Mucosa of gallbladder (tissue), 1 donor: ENCODE data around the gene NHSL2. TPM values are rescaled to one million over a fixed set of nuclear protein-coding genes. Genes with fewer than 3 reads are reported as not detected.
A peak's percentile ranks its signal among the peaks of the same experiment; 100 is the strongest.

Source experiments
- DNase-seq: peaks from one replicate; pipeline ENCODE4 v3.0.0-alpha.2; 2020; ENCODE audit warnings: low spot score
- total RNA-seq: library from RNA; stranded (reverse); gene quantifications from one replicate; pipeline ENCODE4 v1.2.1, GENCODE V29; 2021
- donor health status: DM: no; HTN: no; CAD: no.

Gene NHSL2
- total RNA-seq, 1 donor from 2014 or later: 13.6 TPM

- no peak for DNase-seq
These were observed 79.9 kb downstream of the NHSL2 start for GRCh38 chrX:71990518-71990917.

DNA sequence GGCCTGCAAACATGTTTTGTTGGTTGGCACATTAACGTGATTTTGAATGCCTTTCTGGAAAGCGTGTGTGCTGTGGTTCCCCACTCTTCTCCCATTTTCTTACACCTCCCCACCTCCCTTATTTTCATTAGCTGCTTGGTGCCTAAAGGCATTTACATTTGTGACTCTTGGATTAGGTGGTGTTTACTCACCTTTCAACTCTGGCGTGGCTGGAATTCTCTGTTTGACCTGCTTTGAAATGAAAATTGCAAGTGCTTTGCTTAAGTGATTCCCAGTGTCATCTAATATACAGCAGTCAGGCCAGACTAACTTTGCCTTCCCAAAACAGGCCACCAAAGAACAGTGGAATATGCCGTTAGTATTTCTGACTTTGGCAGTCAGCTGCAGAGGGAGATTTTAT, 80.5 kb downstream of the NHSL2 start:
- DNase-seq: no peak

- DNase-seq: no peak
These were observed 82.1 kb downstream of the NHSL2 start for GRCh38 chrX:71992711-71993110.

DNA sequence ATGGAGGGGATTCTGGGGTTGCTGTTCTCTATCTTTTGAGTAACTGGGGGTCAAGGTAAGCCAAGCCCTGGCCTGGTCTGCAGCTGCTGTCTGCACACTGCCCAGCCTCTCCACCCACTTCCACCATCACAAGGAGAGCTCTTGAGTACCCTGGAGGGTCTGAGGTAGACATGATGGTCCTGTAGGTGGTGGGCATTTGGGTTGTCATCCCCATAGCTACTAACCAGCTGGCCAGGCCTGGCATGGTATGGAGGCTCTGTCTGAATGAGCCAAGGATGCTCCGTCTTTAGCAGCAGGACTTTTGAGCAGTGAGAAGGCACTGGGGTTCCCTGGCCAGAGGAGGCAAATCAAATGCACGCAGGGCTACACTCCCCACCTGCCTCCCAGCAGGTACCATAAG, 82.7 kb downstream of the NHSL2 start:
- DNase-seq: no peak

GRCh38 chrX:71994601-71995000, 84.0 kb downstream of the NHSL2 start:
- no peak for DNase-seq

DNA sequence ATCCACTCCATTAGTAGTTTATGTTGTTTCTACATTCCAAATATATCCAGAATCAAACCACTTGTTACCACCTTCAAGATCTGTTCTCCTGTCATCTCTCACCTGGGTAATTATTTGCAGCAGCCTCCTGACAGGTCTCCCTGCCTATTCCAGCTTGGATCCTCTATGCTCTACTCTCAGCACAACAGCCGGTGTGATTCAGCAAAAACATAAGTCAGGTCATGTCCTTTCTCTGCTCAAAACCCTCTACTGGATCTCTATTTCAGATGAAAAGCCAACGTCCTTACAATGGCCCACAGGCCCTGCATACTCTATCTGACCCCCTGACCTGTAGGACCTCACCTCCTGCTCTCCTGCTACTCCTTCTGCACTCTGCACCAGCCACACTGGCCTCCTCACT, 84.5 kb downstream of the NHSL2 start:
- DNase-seq: no peak

- DNase-seq: no peak
These were observed 85.5 kb downstream of the NHSL2 start for GRCh38 chrX:71996136-71996535.

GRCh38 chrX:71996826-71997225, 86.2 kb downstream of the NHSL2 start:
- peak; percentile 14 for DNase-seq

DNA sequence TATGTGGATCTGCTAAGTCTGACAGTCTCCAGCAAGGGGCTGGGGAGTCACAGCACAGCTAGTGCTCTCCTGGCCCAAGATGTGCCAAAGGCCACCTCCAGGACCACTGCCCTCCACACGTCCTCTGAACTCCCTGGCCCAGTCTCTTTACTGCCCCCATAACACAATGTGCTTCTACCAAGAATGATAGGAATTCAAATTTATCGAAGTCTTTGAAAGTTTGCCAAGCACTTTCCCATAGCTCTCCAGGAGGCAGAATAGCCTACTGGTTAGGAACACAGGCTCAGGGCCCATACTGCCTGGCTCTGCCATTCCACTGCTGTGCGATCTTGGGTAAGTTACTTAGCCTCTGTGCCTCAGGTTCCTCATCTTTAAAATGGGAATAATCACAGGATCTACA, 86.7 kb downstream of the NHSL2 start:
- DNase-seq: no peak

GRCh38 chrX:71998836-71999509, 88.3 kb downstream of the NHSL2 start:
- DNase-seq: peak; percentile 24

- no peak for DNase-seq
These were observed 88.9 kb downstream of the NHSL2 start for GRCh38 chrX:71999535-71999934.

DNA sequence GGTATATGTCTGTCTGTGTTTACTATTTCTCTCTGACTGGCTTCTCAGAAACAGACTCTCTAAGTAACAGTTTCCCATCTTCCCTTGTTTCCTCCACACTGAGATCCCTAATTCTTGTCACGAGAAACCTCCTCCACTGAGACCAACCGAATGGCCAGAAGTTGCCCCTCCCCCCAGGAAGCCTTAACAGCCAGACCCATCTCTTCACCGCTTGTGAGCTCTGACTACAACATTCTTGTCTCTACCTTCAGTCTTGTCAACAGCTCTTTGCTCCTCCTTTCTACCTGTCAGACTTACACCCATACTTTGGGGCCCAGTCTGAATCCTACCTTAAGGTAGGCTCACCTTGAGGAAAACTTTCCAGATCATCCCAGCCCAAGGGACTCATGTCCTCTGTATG, 90.8 kb downstream of the NHSL2 start:
- peak; percentile 6 for DNase-seq

DNA sequence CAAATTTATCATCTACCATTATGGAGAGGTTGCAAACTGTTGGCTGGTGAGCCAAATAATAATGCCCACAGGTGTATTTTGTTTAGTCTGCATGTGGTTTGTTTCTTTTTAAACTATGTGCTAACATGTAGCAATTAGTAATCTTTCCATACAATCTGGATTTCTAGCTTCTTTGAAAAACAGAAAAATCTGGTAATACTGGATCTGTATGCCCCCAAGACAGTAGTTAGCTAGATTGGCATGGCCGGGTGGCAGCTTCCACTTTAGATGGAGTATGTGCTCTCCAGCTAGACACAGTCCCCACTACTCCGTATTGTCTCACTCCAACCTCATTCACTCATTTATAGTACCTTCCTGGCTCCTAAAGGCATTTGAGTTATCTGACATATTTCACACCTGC, 91.3 kb downstream of the NHSL2 start:
- no peak for DNase-seq

GRCh38 chrX:72002875-72003274, 92.2 kb downstream of the NHSL2 start:
- no peak for DNase-seq

GRCh38 chrX:72003811-72004750, 93.4 kb downstream of the NHSL2 start:
- peak; percentile 20 for DNase-seq

DNA sequence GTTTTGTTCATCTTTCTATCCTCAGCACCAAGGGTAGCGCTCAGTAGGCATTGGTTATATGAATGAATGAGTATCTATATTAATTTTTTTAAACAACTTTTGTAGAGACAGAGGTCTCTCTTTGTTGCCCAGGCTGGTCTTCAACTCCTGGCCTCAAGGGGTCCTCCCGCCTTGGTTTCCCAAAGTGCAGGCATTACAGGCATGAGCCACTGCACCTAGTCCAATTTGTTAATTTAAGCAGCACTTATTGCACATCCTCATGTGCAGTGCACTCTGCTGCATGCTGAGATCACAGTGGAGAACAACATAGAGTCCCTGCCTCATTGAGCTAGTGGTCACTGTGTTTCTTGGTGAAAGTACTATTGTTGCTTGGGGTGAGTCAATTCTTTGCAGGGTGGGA, 94.4 kb downstream of the NHSL2 start:
- no peak for DNase-seq

DNA sequence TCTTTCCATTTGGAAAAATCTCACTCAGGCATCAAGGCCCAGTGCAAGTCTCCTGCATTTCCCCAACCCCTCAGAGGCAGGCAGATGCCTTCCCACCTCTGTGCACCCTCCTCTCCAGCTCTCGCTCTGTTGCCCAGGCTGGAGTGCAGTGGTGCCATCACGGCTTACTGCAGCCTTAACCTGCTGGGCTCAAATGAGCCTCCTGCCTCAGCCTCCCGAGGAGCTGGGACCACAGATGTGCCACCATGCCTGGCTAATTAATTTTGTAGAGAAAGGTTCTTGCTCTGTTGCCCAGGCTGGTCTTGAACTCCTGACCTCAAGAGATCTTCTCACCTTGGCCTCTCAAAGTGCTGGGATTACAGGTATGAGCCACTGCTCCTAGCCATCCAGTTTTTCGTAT, 95.8 kb downstream of the NHSL2 start:
- no peak for DNase-seq

DNA sequence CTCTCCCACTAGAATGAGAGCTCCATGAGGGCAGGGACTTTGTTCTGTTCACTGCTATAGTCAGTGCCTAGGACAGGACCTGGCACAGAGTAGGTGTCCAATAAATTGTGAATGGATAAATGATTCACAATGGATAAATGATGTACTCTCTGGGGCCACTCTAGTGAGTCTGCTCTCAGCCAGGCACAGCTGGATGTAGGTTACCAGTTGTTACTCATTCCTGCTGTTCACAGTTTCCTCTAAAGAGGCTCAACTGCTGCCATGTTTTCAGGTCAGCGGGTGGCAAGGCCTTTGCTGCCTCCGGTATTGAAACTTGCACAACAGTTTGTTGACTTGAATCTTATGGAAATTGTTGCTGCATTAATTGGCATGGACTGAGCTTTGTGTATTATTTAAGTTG, 99.1 kb downstream of the NHSL2 start:
- DNase-seq: no peak

DNA sequence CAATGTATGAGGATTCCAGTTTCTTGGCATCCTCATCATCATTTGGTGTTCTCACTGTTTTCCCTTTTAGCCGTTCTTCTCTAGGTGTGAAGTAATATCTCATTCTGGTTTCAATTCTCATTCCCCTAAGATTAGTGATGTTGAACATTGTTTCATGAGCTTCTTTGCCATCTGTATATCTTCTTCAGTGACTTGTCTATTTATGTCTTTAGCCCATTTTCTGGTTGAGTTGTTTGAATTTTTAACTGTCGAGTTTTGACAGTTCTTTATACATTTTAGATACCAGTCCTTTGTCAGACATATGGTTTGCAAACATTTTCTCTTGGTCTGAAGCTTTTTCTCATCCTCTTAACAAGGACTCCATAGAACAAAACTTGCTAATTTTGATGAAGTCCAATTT, 101.1 kb downstream of the NHSL2 start:
- DNase-seq: no peak

- DNase-seq: no peak
These were observed 104.7 kb downstream of the NHSL2 start for GRCh38 chrX:72015383-72015782.

GRCh38 chrX:72016881-72017783, 106.5 kb downstream of the NHSL2 start:
- peak; percentile 5 for DNase-seq
